Measurements from ENCODE around the gene VWA8. TPM values are rescaled to one million over a fixed set of nuclear protein-coding genes. Genes with fewer than 3 reads are reported as not detected.
"Not testable (repeated sequence)": the region's sequence is repeated elsewhere in the genome, so short reads cannot be mapped to it uniquely, and the experiment has no call there.

VWA8 gene
- polyA plus RNA-seq, 1 experiment: 12.4 TPM

- no peak for DNase-seq (ENCODE audit: low read depth, low spot score)
- no peak overlapping the region for H3K27ac ChIP-seq (ENCODE audit: low read depth, low read length)
- H3K27me3 ChIP-seq (ENCODE audit: control insufficient read depth, insufficient read depth, low read length): no peaks in the 10 kb centered on the region
- ChIA-PET POLR2A (no interaction called here), CTCF (no interaction called here)
- no peak for TF ChIP-seq CTCF (IDR thresholded peaks at IDR 0.05; ENCODE audit: low read depth, low read length)
- H3K9me3 ChIP-seq (ENCODE audit: control insufficient read depth, insufficient read depth, low read length): peaks cover 5% of the 10 kb centered on the region; the same call in 1 of the 2 replicates
- no peak overlapping the region for H3K4me3 ChIP-seq (ENCODE audit: low read depth, low read length)
Observed at GRCh38 chr13:41930154-41930553, 30.8 kb downstream of the VWA8 start.

- no peaks in the 10 kb centered on the region for H3K27me3 ChIP-seq (ENCODE audit: control insufficient read depth, insufficient read depth, low read length)
- H3K27ac ChIP-seq (ENCODE audit: low read depth, low read length): no peak overlapping the region
- ChIA-PET POLR2A (no interaction called here), CTCF (no interaction called here)
- DNase-seq (ENCODE audit: low read depth, low spot score): no peak
- H3K9me3 ChIP-seq (ENCODE audit: control insufficient read depth, insufficient read depth, low read length): peaks cover 9% of the 10 kb centered on the region
- TF ChIP-seq CTCF (IDR thresholded peaks at IDR 0.05; ENCODE audit: low read depth, low read length): no peak
- H3K4me3 ChIP-seq (ENCODE audit: low read depth, low read length): no peak overlapping the region
Observed at GRCh38 chr13:41928323-41928722, 32.6 kb downstream of the VWA8 start.

- H3K4me3 ChIP-seq (ENCODE audit: low read depth, low read length): no peak overlapping the region
- TF ChIP-seq CTCF (IDR thresholded peaks at IDR 0.05; ENCODE audit: low read depth, low read length): no peak
- no peak overlapping the region for H3K27ac ChIP-seq (ENCODE audit: low read depth, low read length)
- DNase-seq (ENCODE audit: low read depth, low spot score): no peak
- CTCF ChIA-PET: no interaction called here
- peaks cover 9% of the 10 kb centered on the region for H3K9me3 ChIP-seq (ENCODE audit: control insufficient read depth, insufficient read depth, low read length)
- no peaks in the 10 kb centered on the region for H3K27me3 ChIP-seq (ENCODE audit: control insufficient read depth, insufficient read depth, low read length)
- POLR2A ChIA-PET: no interaction called here
Observed at GRCh38 chr13:41925014-41925413, 35.9 kb downstream of the VWA8 start.

GRCh38 chr13:41922894-41923293 lies 38.0 kb downstream of the VWA8 start:
- H3K9me3 ChIP-seq (ENCODE audit: control insufficient read depth, insufficient read depth, low read length); POLR2A ChIA-PET; DNase-seq (ENCODE audit: low read depth, low spot score); H3K27me3 ChIP-seq (ENCODE audit: control insufficient read depth, insufficient read depth, low read length); H3K4me3 ChIP-seq (ENCODE audit: low read depth, low read length); CTCF ChIA-PET; H3K27ac ChIP-seq (ENCODE audit: low read depth, low read length): not testable (repeated sequence)

GRCh38 chr13:41919741-41920487 lies 41.0 kb downstream of the VWA8 start:
- POLR2A ChIA-PET: no interaction called here
- CTCF ChIA-PET: no interaction called here

More at GRCh38 chr13:41919741-41920487, 41.0 kb downstream of the VWA8 start:
- Histone ChIP-seq H3K27me3 (ENCODE audit: control insufficient read depth, insufficient read depth, low read length) (no peaks in the 10 kb centered on the region), H3K9me3 (ENCODE audit: control insufficient read depth, insufficient read depth, low read length) (peaks cover 4% of the 10 kb centered on the region), H3K27ac (ENCODE audit: low read depth, low read length) (peak overlapping the region; percentile 13), H3K4me3 (ENCODE audit: low read depth, low read length) (no peak overlapping the region)
- DNase-seq (ENCODE audit: low read depth, low spot score): no peak
- no peak for TF ChIP-seq CTCF (IDR thresholded peaks at IDR 0.05; ENCODE audit: low read depth, low read length)
